GM12801 (cell line): ENCODE data around the gene PSTK.

Source experiments
- TF ChIP-seq, protein P1 (sequence below): IDR thresholded peaks from one replicate; pipeline ENCODE4 v1.5.1; 2011; ENCODE audit warnings: control low read depth; ENCODE audit not compliant: insufficient read length; ENCODE audit errors: extremely low read depth

Gene PSTK

DNA sequence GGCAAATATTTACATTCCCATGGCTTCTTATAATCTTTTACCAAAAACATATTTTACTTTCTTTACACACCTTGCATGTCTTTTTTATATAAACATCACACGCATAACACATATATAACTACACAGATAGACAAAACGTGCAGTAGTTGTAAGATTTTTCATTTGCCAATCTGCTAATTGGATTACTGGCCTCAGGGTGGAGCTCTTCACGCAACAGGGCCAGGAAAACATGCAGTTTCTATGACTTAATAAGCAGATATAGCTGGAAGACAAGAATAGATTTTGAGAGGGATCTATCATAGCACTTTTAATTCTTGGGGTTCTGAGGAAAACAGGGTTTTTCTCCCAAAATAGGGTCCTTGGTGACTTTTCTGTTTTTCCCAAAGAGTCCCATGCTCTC, 41.3 kb downstream of the PSTK start:
- TF ChIP-seq, protein P1, sequence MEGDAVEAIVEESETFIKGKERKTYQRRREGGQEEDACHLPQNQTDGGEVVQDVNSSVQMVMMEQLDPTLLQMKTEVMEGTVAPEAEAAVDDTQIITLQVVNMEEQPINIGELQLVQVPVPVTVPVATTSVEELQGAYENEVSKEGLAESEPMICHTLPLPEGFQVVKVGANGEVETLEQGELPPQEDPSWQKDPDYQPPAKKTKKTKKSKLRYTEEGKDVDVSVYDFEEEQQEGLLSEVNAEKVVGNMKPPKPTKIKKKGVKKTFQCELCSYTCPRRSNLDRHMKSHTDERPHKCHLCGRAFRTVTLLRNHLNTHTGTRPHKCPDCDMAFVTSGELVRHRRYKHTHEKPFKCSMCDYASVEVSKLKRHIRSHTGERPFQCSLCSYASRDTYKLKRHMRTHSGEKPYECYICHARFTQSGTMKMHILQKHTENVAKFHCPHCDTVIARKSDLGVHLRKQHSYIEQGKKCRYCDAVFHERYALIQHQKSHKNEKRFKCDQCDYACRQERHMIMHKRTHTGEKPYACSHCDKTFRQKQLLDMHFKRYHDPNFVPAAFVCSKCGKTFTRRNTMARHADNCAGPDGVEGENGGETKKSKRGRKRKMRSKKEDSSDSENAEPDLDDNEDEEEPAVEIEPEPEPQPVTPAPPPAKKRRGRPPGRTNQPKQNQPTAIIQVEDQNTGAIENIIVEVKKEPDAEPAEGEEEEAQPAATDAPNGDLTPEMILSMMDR, result no peak

DNA sequence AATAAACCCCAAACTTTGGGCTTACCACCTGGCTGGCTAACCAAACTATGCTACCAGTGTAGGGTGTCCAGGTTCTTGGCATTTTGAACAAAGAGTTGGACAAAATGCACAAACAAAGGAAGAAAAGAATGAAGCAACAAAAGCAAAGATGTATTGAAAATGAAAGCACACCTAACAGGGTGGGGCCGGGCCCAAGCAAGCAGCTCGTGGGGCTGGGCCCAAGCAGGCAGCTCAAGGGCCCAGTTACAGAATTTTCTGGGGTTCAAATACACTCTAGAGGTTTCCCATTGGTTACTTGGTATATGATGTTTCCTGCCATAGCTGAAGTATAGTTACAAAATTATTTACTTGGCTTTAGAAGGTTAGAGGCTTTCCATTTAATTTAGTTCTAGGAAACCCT, 44.3 kb downstream of the PSTK start:
- TF ChIP-seq, protein P1, result no peak

DNA sequence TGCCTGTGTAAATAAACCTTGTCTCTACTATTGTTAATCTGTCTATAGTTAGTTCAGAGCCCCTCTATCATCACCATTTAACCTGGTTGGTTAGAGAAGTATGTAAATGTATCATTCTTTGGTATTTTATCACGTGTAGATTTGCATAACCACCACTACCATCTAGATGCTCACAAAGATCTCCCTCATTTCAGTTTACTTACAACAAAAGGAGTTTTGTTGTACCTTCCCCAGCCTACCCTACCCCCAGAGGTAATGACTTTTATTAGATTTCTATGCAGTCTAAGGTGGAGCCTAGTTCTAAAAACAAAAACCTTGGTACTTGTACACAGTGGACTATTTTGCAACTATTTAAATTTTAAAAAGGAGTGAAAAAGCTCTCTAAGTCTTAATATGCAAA, 46.1 kb downstream of the PSTK start:
- TF ChIP-seq, protein P1, result no peak

DNA sequence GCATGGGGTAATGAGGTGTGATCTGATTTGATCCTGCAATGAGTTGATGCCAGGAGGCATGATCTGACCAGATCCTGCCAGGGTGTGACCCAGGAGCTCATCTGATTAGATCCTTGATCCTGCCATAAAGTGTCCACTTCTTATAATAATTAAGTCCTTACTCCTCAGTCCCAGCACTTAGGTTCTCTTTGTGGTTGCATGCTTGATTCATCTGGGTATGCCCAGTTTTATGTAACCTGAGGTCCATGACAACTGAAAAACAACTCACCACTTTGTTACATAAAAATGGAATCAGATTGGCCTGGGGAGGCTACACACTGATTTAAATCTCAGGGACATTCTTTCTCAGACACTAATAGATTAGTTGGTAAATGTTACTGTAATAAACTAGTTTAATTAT, 47.7 kb downstream of the PSTK start:
- TF ChIP-seq, protein P1, result no peak

DNA sequence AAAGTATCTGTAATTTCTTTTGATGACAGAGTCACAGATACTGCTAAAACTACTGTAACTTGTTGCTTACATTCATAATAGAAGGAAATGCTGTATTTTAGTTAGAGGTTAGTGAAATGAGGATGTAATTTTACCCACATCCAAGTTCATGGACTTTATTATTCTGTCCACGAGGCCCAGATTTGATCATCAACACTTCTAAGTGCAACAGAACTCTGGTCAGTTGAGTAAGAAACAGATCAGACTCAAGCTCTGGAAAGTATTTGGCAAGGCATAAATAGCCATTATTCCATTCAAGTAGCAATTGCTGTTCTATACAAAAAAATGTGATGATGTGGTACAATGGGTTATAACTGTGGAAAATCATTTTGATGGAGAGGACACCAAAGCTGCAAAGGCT, 50.9 kb downstream of the PSTK start:
- TF ChIP-seq, protein P1, result no peak

DNA sequence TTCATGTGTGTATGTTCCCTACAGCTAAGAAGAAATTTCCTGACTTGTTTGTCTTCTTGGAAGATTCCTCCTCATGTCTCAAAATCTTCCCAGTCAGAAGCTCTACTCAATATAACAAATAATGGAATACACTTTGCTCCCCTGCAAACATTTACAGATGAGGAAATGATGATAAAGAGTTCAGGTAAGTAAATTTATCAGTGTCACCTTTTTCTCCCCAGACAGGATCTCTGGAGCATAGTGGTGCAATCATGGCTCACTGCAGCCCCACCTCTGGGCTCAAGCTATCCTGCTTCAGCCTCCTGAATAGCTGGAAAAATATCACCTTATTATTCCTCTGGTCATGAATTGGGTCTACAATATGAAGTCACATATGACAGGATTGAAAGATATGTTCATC, 54.1 kb downstream of the PSTK start:
- TF ChIP-seq, protein P1, result no peak

DNA sequence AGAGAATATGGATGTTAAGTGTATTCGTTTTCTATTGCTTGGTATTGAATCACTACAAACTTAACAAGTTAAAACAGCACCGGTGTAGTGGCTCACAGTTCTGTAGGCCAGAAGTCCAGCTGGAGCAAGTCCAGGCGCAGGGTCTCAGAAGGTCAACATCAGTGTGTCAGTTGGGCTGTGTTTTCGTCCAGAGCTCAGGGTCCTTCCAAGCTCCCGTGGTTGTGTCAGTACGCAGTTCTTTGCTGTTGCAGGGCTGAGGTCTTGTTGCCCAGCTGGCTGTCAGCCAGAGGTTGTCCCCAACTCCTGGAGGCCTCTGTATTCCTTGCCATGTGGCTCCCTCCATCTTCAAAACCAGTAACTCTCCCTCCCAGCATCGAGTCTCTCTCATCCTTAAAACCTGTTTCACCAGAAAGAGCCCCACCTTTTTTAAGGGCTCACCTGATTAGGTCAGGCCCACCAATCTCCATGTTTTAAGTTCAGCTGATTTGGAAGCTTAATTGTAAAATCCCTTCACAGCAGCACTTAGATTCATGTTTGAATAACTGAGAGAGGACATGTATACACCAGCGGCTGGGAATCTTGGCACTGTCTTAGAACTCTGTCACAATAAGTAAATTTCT, 55.4 kb downstream of the PSTK start:
- TF ChIP-seq, protein P1, result no peak
